AG04449 (cell line): ENCODE measurements around the gene TLN1.

Experiments
- CTCF ChIA-PET: fragments of 350-600 bp; formaldehyde crosslinking; extraction: SDS; loops from one replicate; lab custom pipeline; 2021; ENCODE audit warnings: antibody characterized with exemption; lab: Yijun Ruan, JAX
- POLR2A ChIA-PET: fragments of 400-600, 350-600 bp; formaldehyde crosslinking; extraction: SDS; loops from one replicate; lab custom pipeline; 2020; ENCODE audit warnings: antibody characterized with exemption, inconsistent platforms; lab: Yijun Ruan, JAX
- DNase-seq: peaks from one replicate; pipeline ENCODE4 v3.0.0-alpha.2; 2010; ENCODE audit warnings: low read depth, low spot score
- H3K4me3 ChIP-seq: 2 replicates; pipeline ENCODE4 v1.5.1; 2011; ENCODE audit warnings: low read depth, mild to moderate bottlenecking, control low read depth, low read length
- TF ChIP-seq, protein P1 (sequence below): IDR thresholded peaks from one replicate; pipeline ENCODE4 v1.5.1; 2011; ENCODE audit warnings: mild to moderate bottlenecking, moderate library complexity, low read length, control low read depth, inconsistent platforms; ENCODE audit not compliant: insufficient read depth; ENCODE audit errors: missing control alignments

TLN1 gene

GRCh38 chr9:35687972-35688557 is 43.9 kb downstream of the TLN1 start:
- ChIA-PET CTCF (interaction anchor here (1.2 to 34.3 kb wide), 7 partner anchors 9 to 84 kb away, joined by 4 to 816 read pairs (median 24); partner anchors contain the start of genes CCDC107, CREB3, RMRP and TLN1), POLR2A (interaction anchor here (0.6 to 15.8 kb wide), 13 partner anchors 8 to 124 kb away, joined by 3 to 325 read pairs (median 6); partner anchors contain the start of genes ARHGEF39, CA9, CCDC107 and CREB3)
- DNase-seq = no peak
- TF ChIP-seq, protein P1, sequence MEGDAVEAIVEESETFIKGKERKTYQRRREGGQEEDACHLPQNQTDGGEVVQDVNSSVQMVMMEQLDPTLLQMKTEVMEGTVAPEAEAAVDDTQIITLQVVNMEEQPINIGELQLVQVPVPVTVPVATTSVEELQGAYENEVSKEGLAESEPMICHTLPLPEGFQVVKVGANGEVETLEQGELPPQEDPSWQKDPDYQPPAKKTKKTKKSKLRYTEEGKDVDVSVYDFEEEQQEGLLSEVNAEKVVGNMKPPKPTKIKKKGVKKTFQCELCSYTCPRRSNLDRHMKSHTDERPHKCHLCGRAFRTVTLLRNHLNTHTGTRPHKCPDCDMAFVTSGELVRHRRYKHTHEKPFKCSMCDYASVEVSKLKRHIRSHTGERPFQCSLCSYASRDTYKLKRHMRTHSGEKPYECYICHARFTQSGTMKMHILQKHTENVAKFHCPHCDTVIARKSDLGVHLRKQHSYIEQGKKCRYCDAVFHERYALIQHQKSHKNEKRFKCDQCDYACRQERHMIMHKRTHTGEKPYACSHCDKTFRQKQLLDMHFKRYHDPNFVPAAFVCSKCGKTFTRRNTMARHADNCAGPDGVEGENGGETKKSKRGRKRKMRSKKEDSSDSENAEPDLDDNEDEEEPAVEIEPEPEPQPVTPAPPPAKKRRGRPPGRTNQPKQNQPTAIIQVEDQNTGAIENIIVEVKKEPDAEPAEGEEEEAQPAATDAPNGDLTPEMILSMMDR = no peak
- H3K4me3 ChIP-seq = peak overlapping the region; percentile 97

- peak overlapping the region; percentile 97 for H3K4me3 ChIP-seq
- POLR2A ChIA-PET = interaction anchor here (0.7 to 15.8 kb wide), 10 partner anchors 7 to 72 kb away, joined by 3 to 325 read pairs (median 20); partner anchors contain the start of genes ARHGEF39, CA9, CCDC107 and CREB3
- DNase-seq = no peak
- CTCF ChIA-PET = interaction anchor here (1.2 to 34.3 kb wide), 6 partner anchors 10 to 84 kb away, joined by 5 to 816 read pairs (median 26); partner anchors contain the start of genes CCDC107, CREB3, RMRP and TLN1
- TF ChIP-seq, protein P1 = no peak
These were observed 44.7 kb downstream of the TLN1 start for GRCh38 chr9:35687306-35687705.

GRCh38 chr9:35686222-35687203 is 45.5 kb downstream of the TLN1 start:
- H3K4me3 ChIP-seq = peak overlapping the region; percentile 97
- ChIA-PET CTCF (interaction anchor here (1.0 to 34.3 kb wide), 6 partner anchors 11 to 31 kb away, joined by 4 to 816 read pairs (median 30); partner anchors contain the start of genes ARHGEF39, CCDC107, CREB3 and RMRP), POLR2A (interaction anchor here (0.7 to 15.8 kb wide), 11 partner anchors 8 to 87 kb away, joined by 3 to 325 read pairs (median 5); partner anchors contain the start of genes ARHGEF39, CA9, CCDC107 and CREB3)
- TF ChIP-seq, protein P1 = no peak
- no peak for DNase-seq

- TF ChIP-seq, protein P1 = no peak
- H3K4me3 ChIP-seq = peak overlapping the region; percentile 34
- ChIA-PET POLR2A (interaction anchor here (2.1 to 15.8 kb wide), 3 partner anchors 9 to 43 kb away, joined by 5 to 325 read pairs (median 28); partner anchors contain the start of genes CA9, CREB3 and TLN1), CTCF (interaction anchor here (1.3 to 5.3 kb wide), 3 partner anchors 12 to 26 kb away, joined by 4 to 35 read pairs (median 33); partner anchors contain the start of gene ARHGEF39)
- no peak for DNase-seq
These were observed 46.5 kb downstream of the TLN1 start for GRCh38 chr9:35685506-35685905.

GRCh38 chr9:35684921-35685320 is 47.1 kb downstream of the TLN1 start:
- CTCF ChIA-PET = interaction anchor here (1.3 to 5.3 kb wide), 5 partner anchors 9 to 45 kb away, joined by 4 to 35 read pairs (median 5); partner anchors contain the start of gene ARHGEF39
- DNase-seq = no peak
- H3K4me3 ChIP-seq = peak overlapping the region; percentile 34
- POLR2A ChIA-PET = interaction anchor here (2.1 to 15.8 kb wide), 3 partner anchors 10 to 44 kb away, joined by 5 to 325 read pairs (median 28); partner anchors contain the start of genes CA9, CREB3 and TLN1
- TF ChIP-seq, protein P1 = no peak
